ENCODE measurements around the gene NPM1.
"Not testable (repeated sequence)": the region's sequence is repeated elsewhere in the genome, so short reads cannot be mapped to it uniquely, and the experiment has no call there.

The NPM1 gene

DNA sequence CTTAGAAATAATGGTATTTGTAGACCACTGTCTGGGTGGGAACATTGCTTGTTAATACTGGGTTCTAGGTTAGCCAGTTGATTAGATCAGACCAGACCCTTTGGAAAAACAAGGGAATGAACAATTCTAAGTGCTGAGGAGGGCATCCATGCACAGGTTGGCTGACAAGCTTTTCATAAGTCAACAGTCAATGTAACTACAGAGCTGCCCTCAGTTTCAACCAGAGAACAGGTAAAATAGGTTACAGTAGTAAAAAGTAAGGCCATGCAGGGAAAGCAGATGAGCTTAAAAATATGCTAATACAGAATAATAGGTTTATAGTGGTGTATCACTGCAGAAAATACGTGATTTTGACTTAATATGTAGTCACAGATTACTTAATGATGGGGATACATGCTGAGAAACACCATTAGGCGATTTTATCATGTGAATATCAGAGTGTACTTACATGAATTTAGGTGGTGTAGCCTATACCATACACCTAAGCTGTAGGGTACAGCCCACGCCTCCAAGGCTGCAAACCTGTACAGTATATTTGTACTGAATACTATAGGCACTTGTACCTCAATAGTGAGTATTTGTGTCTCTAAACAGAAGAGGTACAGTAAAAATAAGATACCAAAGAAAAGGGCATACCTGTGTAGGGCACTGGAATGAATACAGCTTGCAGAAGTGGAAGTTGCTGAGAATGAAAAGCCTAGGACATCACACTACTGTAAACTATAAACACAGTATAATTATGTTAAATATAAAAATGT is 25.7 kb downstream of the NPM1 start:
- no peak for DNase-seq (ENCODE audit: low read depth)
- TF ChIP-seq, protein P1, sequence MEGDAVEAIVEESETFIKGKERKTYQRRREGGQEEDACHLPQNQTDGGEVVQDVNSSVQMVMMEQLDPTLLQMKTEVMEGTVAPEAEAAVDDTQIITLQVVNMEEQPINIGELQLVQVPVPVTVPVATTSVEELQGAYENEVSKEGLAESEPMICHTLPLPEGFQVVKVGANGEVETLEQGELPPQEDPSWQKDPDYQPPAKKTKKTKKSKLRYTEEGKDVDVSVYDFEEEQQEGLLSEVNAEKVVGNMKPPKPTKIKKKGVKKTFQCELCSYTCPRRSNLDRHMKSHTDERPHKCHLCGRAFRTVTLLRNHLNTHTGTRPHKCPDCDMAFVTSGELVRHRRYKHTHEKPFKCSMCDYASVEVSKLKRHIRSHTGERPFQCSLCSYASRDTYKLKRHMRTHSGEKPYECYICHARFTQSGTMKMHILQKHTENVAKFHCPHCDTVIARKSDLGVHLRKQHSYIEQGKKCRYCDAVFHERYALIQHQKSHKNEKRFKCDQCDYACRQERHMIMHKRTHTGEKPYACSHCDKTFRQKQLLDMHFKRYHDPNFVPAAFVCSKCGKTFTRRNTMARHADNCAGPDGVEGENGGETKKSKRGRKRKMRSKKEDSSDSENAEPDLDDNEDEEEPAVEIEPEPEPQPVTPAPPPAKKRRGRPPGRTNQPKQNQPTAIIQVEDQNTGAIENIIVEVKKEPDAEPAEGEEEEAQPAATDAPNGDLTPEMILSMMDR (conservative IDR thresholded peaks at IDR 0.05; ENCODE audit: control insufficient read depth, insufficient read depth, low read depth, low read length): no peak
- no peak overlapping the region for H3K4me3 ChIP-seq (ENCODE audit: control insufficient read depth, low read depth, low read length)

DNA sequence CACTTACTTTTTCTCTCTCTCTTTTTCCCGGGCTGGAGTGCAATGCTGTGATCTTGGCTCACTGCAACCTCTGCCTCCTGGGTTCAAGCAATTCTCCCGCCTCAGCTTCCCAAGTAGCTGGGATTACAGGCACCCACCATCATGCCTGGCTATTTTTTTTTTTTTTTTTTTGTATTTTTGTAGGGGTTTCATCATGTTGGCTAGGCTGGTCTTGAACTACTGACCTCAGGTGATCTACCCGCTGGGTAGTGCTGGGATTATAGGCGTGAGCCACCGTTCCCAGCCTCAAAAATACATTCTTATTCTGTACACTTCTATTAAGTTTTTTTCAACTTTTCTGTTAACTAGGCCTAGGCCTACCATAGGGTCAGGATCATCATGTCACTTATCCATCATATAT is 26.3 kb downstream of the NPM1 start:
- not testable (repeated sequence) for H3K4me3 ChIP-seq (ENCODE audit: control insufficient read depth, low read depth, low read length); DNase-seq (ENCODE audit: low read depth)

DNA sequence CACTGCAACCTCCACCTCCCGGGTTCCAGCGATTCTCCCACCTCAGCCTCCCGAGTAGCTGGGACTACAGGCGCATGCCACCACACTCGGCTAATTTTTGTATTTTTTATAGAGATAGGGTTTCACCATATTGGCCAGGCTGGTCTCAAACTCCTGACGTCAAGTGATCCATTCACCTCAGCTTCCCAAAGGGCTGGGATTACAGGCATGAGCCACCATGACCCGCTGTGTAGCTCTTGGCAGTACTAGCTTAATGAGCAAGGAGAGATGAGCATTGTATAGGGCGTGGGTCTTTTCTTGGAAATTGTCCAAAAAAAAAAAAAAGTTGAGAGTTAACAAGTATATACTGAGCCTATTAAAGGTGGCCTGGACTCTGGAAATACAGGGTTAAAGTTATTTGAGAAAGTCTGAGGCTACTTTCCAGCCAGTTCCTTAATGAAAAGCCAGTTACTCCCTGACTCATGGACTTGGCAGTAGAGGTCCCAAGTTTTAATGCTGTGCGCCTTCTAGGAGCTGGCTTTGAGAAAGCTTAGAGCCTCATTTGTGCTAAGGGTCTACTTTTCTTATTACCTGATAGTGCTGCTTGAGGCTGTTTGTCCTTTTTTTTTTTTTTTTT is 27.6 kb downstream of the NPM1 start:
- TF ChIP-seq, protein P1 (conservative IDR thresholded peaks at IDR 0.05; ENCODE audit: control insufficient read depth, insufficient read depth, low read depth, low read length): no peak
- DNase-seq (ENCODE audit: low read depth): peak; percentile 82
- no peak overlapping the region for H3K4me3 ChIP-seq (ENCODE audit: control insufficient read depth, low read depth, low read length)

DNA sequence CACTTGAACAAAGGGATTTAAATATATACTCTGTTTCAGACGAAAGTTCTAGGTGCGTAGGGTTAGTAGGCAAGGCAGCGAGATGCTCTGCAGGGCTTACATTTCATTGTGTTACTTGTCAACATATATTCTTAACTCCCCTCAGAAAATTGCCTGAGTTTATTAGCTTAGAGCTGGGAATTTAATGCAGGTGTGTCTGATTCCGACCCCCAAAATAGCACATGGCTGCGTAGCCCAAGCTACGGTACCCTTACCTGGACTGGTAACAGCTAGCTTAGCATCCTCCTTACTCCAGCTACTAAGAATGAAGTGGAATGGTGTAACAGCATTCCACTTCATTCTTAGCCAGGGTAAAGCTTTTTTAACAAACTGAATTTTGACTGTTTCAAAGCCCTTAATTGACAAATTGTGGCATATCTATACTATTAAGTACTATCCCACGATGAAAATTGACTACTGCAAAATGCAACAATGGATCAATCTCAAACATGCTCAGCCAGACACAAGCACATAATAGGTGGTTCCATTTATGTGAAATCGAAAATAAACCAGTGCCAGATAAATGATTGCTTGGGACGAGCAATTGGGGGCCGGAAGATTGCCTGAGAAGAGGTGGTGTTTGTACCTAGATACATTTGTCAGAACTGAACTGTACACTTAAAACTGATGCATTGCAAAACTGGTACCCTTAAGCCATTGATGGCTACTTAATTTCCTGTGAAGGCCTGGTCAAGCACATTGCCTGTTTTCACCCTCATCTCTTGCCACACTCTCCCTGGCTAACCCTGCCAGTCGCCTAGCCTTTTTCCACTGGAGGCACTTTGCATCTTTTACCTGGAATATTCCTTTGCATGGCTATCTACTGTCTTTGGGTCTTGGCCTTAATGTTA is 28.8 kb downstream of the NPM1 start:
- no peak overlapping the region for H3K4me3 ChIP-seq (ENCODE audit: control insufficient read depth, low read depth, low read length)
- TF ChIP-seq, protein P1 (conservative IDR thresholded peaks at IDR 0.05; ENCODE audit: control insufficient read depth, insufficient read depth, low read depth, low read length): no peak
- no peak for DNase-seq (ENCODE audit: low read depth)

DNA sequence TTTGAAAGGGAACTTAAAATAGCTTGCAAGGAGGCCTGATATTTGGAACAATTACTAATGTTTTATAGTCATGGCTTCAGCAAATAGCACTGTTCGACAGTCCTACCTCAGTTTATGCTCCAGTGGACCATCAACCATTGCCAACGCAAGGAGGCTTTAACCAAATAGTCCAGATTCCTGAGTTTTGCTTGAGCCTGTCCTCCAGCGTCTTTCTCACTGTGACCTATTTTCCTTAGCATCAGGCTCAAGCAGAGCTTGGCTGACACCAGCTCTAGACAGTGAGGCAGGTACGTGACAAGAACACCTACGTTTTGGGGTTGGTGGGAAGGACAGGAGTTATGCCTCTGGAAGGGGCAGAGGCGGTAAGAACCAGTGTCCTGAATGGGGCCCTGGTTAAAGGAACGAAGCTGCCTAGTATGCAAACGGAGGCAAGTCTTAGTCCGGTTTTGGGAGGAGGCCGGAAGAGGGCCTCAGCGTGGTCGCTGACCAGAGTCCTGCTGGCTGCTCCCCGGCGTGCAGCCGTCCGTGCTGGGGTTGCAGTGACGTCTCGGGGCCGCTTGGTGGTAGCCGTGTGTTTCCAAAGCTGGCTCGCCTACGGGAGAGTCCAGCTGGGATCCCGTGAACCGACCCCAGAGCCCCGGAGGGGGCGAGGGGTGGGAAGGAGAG is 30.8 kb downstream of the NPM1 start:
- peak; percentile 80 for DNase-seq (ENCODE audit: low read depth)
- peak overlapping the region; percentile 27 for H3K4me3 ChIP-seq (ENCODE audit: control insufficient read depth, low read depth, low read length)
- TF ChIP-seq, protein P1 (conservative IDR thresholded peaks at IDR 0.05; ENCODE audit: control insufficient read depth, insufficient read depth, low read depth, low read length): peak; percentile 80

DNA sequence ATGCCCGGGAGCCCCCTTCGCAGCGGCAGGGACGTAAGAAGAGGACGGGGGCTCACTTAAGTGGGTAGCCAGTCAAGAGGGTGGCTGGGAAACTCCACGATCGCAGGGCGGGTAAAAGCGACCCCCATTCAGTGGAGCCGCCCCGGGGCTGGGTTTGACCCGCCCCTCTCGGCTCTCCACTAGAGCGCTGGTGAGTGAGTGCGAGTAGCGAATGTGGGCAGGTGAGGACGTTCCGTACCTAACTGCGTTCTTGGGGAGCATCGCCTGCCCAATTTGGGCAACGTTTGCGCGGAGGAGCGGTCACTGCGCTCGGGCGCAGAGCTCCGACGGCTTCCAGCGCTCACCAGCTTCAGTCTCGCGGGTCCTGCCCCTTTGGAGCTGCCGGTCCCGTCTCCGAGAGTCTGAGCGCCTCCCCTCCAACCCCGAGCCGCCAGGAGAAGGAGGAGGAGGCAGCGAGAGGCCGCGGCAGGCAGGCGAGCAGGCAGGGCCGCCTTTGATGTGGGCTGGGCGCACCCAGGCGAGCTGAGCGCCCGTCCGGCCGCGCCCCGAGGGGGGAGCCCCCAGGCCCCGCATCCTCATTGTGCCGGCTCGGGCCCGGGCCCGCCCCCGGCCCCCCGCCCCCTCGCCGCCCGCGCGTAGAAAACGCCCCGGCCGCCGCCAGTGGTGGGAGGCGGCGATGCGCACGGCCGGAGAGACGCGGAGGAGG is 31.5 kb downstream of the NPM1 start, which contains the start of gene FGF18:
FGF18 (plus strand) TSS at position 666 of the 706 bp plus-strand sequence. CDS start 553 bp downstream, outside the sequence.
- TF ChIP-seq, protein P1 (conservative IDR thresholded peaks at IDR 0.05; ENCODE audit: control insufficient read depth, insufficient read depth, low read depth, low read length): no peak
- peak within 1 kb of the TSS; percentile 27 for H3K4me3 ChIP-seq (ENCODE audit: control insufficient read depth, low read depth, low read length)
- peak; percentile 56 for DNase-seq (ENCODE audit: low read depth)

All from fibroblast of mammary gland (primary cell).